T-helper 2 cell (primary cell): ENCODE measurements around the gene HYAL1.
A peak's percentile ranks its signal among the peaks of the same experiment; 100 is the strongest.
"Not testable (repeated sequence)": the region's sequence is repeated elsewhere in the genome, so short reads cannot be mapped to it uniquely, and the experiment has no call there.

Experiments used
- DNase-seq, 5 experiments: peaks; one replicate each; pipeline versions ENCODE4 v3.0.0 to v3.0.0-alpha.2; 2012 to 2022

The HYAL1 gene

DNA sequence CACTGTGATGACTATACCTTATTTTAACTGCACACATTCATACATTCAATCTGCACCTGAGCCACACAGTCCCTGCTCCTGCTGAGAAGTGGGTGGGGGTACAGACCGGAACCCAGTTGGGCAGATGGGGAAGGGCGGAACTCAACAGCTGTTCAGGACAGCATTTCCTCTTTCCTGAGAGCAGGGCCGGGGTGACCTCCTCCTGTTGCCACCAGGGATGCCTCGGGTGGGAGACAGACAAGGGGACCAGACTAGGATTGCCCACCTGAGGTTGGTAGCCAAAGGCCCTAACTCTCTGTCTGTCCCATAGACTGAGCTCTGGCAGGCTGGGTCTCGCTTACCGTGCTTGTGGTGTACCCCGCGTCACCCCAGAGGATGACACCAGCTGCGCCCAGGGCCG lies 15.2 kb upstream of the HYAL1 start:
- no peak for DNase-seq

- DNase-seq: no peak
These were observed 14.8 kb upstream of the HYAL1 start for GRCh38 chr3:50318163-50318562.

DNA sequence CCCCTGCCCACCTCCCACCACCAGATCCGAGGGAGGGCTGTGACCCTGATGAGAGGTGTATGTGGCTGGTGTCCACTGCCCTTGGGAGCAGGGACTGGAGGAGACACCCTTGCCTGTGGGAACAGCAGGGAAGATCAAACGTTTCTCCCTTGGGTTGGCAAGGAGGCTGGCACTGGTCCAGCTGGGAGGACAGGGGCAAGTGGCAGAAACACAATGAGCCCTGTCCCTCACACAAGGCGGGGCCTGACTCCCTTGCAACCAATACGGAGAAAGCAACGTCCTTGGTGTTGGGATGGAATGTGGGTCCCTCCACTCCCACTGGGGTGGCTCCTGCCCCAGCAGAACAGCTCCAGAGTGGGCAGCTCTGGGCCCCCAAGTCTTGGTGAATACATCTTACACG lies 13.9 kb upstream of the HYAL1 start:
- no peak for DNase-seq

GRCh38 chr3:50316657-50317242 lies 13.4 kb upstream of the HYAL1 start:
- peak in 4 of 5 experiments; percentile 47 to 83 (median 60) for DNase-seq

DNA sequence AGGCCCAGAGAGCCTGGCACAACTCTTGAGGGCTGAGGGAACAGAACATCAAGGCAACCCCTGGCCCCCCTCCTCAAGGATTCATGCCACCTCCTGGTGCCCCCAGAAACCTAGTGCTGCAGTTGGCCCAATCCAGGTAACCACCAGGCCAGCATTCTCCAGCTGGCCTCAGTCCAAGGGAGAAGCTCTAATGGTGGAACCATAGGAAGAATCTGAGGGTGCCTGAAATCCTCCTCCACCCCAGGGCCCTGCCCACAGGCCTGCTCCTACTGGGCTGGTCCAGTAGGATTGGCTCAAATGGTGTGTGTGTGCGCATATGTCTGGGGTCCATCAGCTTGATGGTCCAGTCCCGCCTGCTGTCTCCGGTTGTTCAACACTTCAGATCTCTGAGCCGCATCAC lies 11.4 kb upstream of the HYAL1 start:
- DNase-seq: no peak

DNA sequence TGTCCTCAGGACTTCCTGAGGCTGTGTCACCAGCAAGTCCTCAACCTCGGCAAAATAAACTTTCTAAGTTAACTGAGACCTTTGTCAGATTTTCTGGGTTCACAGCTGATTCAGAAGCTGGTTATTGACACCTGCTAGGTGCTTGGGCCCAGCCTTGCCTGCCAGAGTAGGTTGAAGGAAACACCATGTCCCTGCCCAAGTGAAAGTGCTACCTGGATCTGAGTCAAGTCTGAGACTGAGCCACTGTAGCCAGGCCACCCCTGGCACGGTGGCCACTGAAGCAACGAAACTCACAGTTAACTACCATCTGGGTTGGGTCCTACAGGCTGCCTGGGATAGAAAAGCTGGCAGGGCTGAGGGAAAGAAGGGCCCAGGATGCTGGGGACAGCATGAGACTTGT lies 11.0 kb upstream of the HYAL1 start:
- no peak for DNase-seq

DNA sequence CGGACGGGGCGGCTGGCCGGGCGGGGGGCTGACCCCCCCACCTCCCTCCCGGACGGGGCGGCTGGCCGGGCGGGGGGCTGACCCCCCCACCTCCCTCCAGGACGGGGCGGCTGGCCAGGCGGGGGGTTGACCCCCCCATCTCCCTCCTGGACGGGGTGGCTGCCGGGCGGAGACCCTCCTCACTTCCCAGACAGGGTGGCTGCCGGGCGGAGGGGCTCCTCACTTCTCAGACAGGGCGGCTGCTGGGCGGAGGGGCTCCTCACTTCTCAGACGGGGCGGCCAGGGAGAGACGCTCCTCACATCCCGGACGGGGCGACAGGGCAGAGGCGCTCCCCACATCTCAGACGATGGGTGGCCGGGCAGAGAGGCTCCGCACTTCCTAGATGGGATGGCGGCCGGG lies 8.7 kb upstream of the HYAL1 start:
- not testable (repeated sequence) for DNase-seq

DNA sequence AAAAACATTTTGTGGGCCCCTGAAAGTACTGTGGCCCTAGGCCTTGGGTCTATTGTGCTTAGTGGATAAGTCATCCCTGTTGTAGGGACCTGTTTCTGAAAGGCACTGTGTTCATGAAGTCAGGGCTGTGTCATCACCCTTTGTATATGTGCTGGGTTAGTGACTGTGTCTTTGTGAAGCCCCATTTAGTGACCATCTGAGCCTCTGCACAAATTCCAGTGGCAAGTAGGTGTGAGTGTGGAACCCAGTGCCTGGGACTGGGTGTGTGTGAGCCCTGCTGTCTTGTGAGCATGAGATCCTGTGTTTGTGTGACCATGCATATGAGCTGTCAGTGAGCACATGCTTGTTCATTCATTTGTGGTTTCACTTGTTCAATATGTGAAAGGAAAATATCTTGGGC lies 1.2 kb upstream of the HYAL1 start:
- no peak for DNase-seq

- DNase-seq: no peak
These were observed 1.0 kb downstream of the HYAL1 start for GRCh38 chr3:50302095-50303012.

DNA sequence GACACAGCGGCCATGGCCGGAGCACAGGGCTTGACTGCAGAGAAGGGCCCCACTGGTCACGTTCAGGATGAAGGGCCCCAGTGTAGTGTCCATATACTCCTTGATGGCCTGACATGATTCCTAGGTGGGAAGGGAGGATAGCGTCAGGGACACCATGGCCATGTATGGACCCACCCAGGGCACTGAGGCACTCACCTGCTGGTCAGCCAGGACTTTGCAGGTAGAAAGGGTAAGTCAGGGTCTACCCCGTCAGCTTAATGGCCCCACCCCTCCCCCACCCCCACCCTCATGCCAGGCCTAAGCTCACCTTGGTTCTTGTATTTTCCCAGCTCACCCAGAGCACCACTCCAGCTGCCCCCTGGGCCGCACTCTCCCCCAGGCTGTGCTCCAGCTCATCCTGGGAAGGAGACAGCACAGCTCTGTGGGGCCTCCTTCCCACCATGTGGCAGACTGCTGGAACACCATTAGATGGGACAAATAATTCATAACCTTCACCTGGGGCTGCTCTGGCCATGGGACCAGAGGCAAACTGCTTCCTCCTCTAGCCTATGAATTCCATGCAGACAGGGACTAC lies 2.6 kb downstream of the HYAL1 start:
- no peak for DNase-seq

DNA sequence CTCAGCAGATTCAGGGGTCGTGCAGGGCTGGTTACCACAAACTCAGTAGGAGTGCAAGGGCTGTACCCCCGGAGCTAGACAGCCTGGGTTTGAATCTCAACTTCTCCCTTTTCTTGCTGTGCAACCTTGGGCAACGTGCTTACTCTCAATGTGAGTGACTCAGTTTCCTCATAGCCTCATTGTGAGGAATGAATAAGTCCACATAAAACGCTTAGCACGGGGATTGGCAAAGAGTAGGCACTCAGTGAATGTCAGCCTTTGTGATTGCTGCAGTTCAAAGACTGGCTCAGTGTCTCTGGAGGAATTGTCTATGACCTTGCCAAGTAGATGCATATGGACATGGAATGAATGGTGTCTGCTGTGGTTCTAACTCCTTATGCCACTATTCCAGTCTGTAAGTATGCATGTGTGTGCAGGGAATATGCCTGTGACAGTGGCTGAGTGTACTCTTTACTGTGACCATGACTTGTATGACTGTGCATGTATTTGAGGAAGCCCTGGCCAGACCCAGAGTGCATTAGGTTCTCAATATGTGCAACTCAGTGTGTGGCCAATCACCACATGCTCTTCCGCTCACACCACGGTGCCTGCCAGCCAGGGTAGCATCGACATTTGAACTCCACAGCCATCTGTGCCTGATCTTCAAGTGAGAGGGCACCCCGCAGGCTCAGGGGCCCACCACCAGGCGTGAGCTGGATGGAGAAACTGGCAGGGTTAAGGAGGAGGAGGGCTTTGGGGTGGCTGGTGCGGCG lies 3.3 kb downstream of the HYAL1 start:
- peak in 1 of 5 experiments; percentile 57 for DNase-seq

- DNase-seq: no peak
These were observed 3.8 kb downstream of the HYAL1 start for GRCh38 chr3:50299638-50299928.

DNA sequence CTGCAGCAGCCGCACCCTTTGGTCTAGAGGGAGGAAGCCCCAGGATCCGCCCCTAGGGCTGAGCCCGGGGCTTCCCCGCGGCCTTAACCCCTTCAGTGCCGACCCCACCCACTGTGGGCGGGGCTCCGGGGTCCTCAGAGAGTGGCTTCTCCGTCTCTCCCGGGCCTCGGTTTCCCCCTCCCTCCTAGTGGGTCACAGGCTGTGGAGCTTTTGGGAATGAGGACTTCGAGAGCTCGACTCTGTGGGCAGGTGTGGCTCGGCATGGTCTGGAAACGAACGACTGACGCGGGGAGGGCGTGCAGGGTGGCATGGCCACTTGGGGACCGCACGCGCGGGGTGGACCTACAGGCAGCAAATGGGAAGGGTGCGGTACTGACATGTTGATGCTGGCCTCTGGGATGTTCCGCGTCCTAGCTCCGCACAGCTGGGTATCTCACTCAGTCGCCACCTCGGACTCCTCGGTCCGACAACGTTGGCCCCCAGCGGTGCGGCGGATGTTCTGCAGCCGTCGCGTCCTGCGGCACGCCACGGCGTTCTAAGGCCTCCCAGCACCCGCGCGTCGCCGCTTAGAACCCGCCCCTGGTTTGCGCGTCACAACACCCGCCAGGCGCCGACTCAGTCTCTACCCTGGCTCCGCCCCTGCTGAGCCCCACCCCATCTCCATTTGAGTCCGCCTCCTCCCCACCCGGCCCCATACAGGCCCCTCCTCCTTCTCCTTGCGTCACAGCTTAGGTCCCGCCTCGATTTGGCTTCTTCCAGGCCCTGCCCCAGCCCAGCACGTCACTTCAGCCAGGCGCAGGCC lies 4.3 kb downstream of the HYAL1 start, which contains the start of the genes HYAL3 and NAA80:
Gene HYAL3 (minus strand): TSS at position 570 of the 802 bp plus-strand sequence. CDS start 3,803 bp downstream, outside the sequence.
Gene NAA80 (minus strand): TSS at position 570 of the 802 bp plus-strand sequence. CDS start 1,942 bp downstream, outside the sequence.
- peak; percentile 96 to 100 (median 99) for DNase-seq

GRCh38 chr3:50297896-50298725 lies 5.3 kb downstream of the HYAL1 start:
- no peak for DNase-seq

DNA sequence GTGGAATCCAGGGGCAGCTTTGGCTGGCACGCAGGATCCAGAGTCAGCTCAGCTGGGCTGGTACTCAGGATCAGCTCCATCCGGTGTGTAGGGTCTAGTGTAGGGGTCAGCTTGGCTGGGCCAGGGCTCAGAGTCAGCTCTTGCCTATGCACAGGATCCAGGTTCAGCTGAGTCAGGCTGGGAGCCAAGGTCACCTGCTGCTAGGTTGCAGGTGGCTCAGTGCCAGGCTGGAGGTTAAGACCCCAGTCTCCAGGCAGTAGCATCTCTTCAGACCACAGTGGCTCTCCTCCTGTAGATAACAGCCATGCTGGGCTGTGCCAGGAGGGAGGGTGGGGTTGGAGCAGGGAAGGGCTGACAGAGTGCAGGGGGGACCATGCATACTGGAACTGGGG lies 6.0 kb downstream of the HYAL1 start:
- no peak for DNase-seq

DNA sequence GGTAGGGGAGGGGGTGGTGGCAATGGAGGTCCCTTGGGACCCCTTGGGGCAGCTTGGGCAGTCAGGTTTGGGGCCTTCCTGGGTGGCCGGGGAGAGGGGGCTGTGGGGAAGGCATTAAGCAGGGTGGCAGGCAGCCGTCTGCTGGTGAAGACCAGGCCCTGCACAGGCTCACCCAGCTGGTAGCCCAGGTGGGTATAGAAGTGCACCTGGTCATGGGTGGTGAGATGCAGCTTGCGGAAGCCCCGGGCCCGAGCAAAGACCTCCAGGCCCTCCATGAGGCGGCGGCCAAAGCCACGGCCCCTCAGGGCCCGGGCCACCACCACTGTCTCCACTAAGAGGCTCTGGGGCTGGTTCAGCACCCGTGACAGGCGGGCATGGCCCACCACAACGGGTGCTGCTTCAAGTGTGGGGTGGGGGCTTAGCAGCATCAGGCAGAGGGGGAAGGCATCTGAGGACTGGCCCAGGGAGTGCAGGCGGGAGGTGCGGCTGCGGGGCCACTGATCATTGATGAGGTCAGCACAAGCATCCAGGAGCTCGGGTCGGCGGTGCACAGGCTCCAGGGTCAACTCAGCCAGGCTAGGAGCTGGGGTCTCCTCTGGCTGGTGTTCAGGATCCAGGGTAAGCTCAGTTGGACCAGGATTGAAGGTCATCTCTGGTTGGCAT lies 6.5 kb downstream of the HYAL1 start:
- no peak for DNase-seq

DNA sequence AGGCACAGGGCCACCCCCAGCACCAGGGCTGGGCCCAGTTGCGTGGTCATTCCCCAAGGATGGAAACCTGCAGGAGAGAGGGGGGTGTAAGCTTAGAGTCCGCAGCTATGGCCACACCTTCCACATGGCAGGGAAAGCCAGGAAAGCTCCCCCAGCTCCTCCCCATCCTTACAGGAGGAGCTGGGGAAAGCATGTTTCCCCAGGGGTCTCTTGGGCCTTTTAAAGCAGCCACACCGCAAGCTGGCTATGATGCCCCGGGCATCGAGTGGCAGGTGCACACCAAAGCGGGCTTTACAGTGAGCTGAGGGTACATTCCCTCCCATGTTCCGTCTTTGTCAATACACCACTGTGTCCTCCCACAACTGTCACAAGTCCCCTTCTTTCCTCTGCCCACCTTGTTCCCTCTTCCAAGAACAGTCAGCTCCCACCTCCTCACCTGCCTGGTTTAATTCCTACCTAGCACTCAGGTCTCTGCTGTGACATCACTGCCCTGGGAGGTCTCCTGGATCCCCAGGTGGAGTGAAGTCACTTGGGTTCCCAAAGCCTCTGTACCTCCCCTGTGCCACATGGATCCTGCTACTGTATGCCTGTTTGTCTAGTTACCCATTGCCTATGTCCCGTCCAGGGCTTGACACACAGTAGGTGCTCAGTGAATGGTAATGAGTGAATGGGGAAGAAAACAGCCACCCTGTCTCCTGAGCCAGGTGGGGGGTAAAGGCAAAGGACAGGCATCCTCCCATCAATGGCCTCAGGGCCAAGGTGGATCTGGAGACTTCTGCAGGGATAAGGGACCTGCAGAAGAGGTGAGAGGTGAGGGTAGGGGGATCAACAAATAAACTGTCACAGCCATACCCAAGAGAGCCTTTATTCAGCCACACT lies 7.6 kb downstream of the HYAL1 start:
- DNase-seq: no peak

GRCh38 chr3:50294492-50295403 lies 8.6 kb downstream of the HYAL1 start:
- no peak for DNase-seq

DNA sequence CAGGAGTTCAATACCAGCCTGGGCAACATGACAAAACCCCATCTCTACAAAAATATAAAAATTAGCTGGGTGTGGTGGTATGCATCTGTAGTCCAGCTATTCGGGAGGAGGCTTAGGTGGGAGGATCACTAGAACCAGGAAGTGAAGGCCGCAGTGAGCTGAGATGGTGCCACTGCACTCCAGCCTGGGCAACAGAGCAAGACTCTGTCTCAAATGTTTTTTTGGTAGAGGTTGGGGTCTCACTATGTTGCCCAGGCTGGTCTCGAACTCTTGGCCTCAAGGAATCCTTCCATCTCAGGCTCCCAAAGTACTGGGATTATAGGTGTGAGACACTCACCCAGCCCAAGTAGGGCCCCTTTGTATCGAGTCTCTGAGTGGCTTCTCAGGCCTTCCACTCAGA lies 9.3 kb downstream of the HYAL1 start:
- no peak for DNase-seq
